Tibial nerve (tissue), 4 donors: ENCODE measurements around the gene TFPT.

Experiments
- CTCF ChIP-seq, 5 experiments: fragments of 200-600 bp in 3 of 5; fragments of 450-650 bp in 2 of 5; sonication (generic) in 3 of 5; IDR thresholded peaks; one replicate each; pipeline ENCODE4 v1.5.1; 2016 to 2019; ENCODE audit warnings: antibody characterized with exemption in 5 of 5, mild to moderate bottlenecking in 3 of 5, moderate library complexity in 2 of 5
- EP300 ChIP-seq, 2 donors: sonication (generic); formaldehyde crosslinking; IDR thresholded peaks; one replicate each; pipeline ENCODE4 v1.6.1; 2017; ENCODE audit warnings: antibody characterized with exemption in 2 of 2, mild to moderate bottlenecking in 1 of 2
- POLR2A ChIP-seq, 2 donors: fragments of 450-650 bp; IDR thresholded peaks; one replicate each; pipeline ENCODE4 v1.6.1; 2017; ENCODE audit warnings: antibody characterized with exemption in 2 of 2, mild to moderate bottlenecking in 2 of 2, moderate library complexity in 2 of 2

DNA sequence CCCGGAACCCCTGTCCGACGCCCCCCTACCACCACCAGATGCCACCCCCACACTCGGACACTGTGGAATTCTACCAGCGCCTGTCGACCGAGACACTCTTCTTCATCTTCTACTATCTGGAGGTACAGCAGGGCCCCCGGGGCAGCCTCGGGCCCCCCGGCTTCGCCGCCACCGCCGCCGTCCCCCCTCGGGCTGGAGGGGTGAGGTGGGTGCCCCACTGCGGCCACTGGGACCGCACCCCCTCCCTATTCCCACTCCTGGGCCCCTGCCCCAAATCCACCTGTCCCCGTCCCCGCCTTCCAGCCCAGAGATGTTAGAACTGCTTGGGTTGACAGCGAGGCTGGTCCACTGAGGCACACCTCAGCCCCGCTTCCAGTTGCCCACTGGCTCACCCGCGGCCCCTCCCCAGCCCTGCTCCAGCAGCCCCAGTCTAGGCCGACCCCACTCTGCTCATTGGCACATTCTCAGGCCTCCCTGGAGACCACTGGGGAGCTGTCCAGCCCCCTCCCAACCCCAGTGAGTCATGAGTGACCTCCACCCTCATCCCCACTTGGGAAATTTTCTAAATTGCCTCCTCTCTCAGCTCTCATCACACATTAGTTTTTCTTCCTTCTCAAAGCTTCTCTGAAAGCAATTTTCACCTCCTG lies 37.5 kb upstream of the TFPT start:
- TF ChIP-seq POLR2A (IDR thresholded peaks at IDR 0.05) (no peak), CTCF (IDR thresholded peaks at IDR 0.05) (no peak), EP300 (IDR thresholded peaks at IDR 0.05) (no peak)
